Uterus (tissue), 2 donors: ENCODE data around the gene IFT43.

Experiments used
- CTCF ChIP-seq, 4 experiments: fragments of 200-600 bp in 2 of 4; fragments of 450-650 bp in 2 of 4; sonication (generic) in 2 of 4; IDR thresholded peaks; one replicate each; pipeline ENCODE4 v1.5.1; 2016 to 2019; ENCODE audit warnings: antibody characterized with exemption in 4 of 4, mild to moderate bottlenecking in 2 of 4, moderate library complexity in 1 of 4
- POLR2A ChIP-seq, 2 donors: fragments of 450-650 bp; IDR thresholded peaks; one replicate each; pipeline ENCODE4 v1.6.1; 2016; ENCODE audit warnings: antibody characterized with exemption in 2 of 2, mild to moderate bottlenecking in 1 of 2, moderate library complexity in 1 of 2

GRCh38 chr14:76077340-76077739 lies 91.8 kb downstream of the IFT43 start:
- TF ChIP-seq CTCF (IDR thresholded peaks at IDR 0.05) (no peak), POLR2A (IDR thresholded peaks at IDR 0.05) (no peak)
